Brain microvascular endothelial cell (primary cell): Measurements from ENCODE around the gene PPME1.

Experiments used
- DNase-seq: peaks from one replicate; pipeline ENCODE4 v3.0.0-alpha.2; 2020
- H3K27ac ChIP-seq: fragments of 250-450 bp; sonication (Bioruptor Pico); 2 replicates; pipeline ENCODE4 v1.5.1; 2020; ENCODE audit warnings: mild to moderate bottlenecking, moderate library complexity
- H3K27me3 ChIP-seq: fragments of 250-450 bp; sonication (Bioruptor Pico); replicated peaks from 2 replicates; pipeline ENCODE4 v1.5.1; 2020; ENCODE audit warnings: mild to moderate bottlenecking
- H3K36me3 ChIP-seq: fragments of 250-450 bp; sonication (Bioruptor Pico); replicated peaks from 2 replicates; pipeline ENCODE4 v1.5.1; 2020; ENCODE audit warnings: mild to moderate bottlenecking
- H3K4me3 ChIP-seq: 2 replicates; pipeline ENCODE4 v1.5.1; 2011; ENCODE audit warnings: low read depth, mild to moderate bottlenecking, control low read depth, low read length, moderate library complexity
- in situ Hi-C: cut with HindIII; loops from 2 replicates; pipeline ENCODE4 v1.10.0; 2017; ENCODE audit warnings: low sequenced_read_pairs, low pct_ligation_motif_present
- TF ChIP-seq, protein P1 (sequence below): IDR thresholded peaks from 2 replicates; pipeline ENCODE4 v1.5.1; 2011; ENCODE audit warnings: low read depth, mild to moderate bottlenecking, moderate library complexity, low read length, control low read depth, inconsistent platforms; ENCODE audit errors: missing control alignments

The PPME1 gene

GRCh38 chr11:74267014-74267413 is 95.9 kb downstream of the PPME1 start:
- no peaks in the 10 kb centered on the region for H3K36me3 ChIP-seq
- no peaks in the 10 kb centered on the region for H3K27me3 ChIP-seq
- no peak overlapping the region for H3K27ac ChIP-seq
- TF ChIP-seq, protein P1, sequence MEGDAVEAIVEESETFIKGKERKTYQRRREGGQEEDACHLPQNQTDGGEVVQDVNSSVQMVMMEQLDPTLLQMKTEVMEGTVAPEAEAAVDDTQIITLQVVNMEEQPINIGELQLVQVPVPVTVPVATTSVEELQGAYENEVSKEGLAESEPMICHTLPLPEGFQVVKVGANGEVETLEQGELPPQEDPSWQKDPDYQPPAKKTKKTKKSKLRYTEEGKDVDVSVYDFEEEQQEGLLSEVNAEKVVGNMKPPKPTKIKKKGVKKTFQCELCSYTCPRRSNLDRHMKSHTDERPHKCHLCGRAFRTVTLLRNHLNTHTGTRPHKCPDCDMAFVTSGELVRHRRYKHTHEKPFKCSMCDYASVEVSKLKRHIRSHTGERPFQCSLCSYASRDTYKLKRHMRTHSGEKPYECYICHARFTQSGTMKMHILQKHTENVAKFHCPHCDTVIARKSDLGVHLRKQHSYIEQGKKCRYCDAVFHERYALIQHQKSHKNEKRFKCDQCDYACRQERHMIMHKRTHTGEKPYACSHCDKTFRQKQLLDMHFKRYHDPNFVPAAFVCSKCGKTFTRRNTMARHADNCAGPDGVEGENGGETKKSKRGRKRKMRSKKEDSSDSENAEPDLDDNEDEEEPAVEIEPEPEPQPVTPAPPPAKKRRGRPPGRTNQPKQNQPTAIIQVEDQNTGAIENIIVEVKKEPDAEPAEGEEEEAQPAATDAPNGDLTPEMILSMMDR: no peak
- no peak for DNase-seq
- no peak overlapping the region for H3K4me3 ChIP-seq
- in situ Hi-C loops: loop anchor here (25.0 kb wide), 1 partner anchor 170 kb away; no protein-coding TSS in a partner anchor

GRCh38 chr11:74268456-74268855 is 97.4 kb downstream of the PPME1 start:
- TF ChIP-seq, protein P1: no peak
- in situ Hi-C loops: loop anchor here (25.0 kb wide), 1 partner anchor 169 kb away; no protein-coding TSS in a partner anchor

GRCh38 chr11:74269161-74269811 is 98.2 kb downstream of the PPME1 start:
- H3K27ac ChIP-seq: no peak overlapping the region
- DNase-seq: no peak

More at GRCh38 chr11:74268456-74268855, 97.4 kb downstream of the PPME1 start:
- H3K36me3 ChIP-seq: no peaks in the 10 kb centered on the region
- no peak overlapping the region for H3K4me3 ChIP-seq
- no peak for DNase-seq
- H3K27me3 ChIP-seq: no peaks in the 10 kb centered on the region
- no peak overlapping the region for H3K27ac ChIP-seq

GRCh38 chr11:74272276-74272675 is 101.2 kb downstream of the PPME1 start:
- no peak overlapping the region for H3K27ac ChIP-seq

More at GRCh38 chr11:74269161-74269811, 98.2 kb downstream of the PPME1 start:
- Histone ChIP-seq H3K4me3 (no peak overlapping the region), H3K27me3 (no peaks in the 10 kb centered on the region), H3K36me3 (no peaks in the 10 kb centered on the region)
- in situ Hi-C loops: loop anchor here (25.0 kb wide), 1 partner anchor 168 kb away; no protein-coding TSS in a partner anchor
- TF ChIP-seq, protein P1: no peak

GRCh38 chr11:74276581-74276980 is 105.5 kb downstream of the PPME1 start:
- Histone ChIP-seq H3K27me3 (no peaks in the 10 kb centered on the region), H3K36me3 (no peaks in the 10 kb centered on the region), H3K27ac (peak overlapping the region; percentile 90), H3K4me3 (no peak overlapping the region)
- DNase-seq: peak; percentile 43
- TF ChIP-seq, protein P1: no peak
- in situ Hi-C loops: no loop called here

More at GRCh38 chr11:74272276-74272675, 101.2 kb downstream of the PPME1 start:
- TF ChIP-seq, protein P1: no peak
- no peak for DNase-seq
- Histone ChIP-seq H3K27me3 (no peaks in the 10 kb centered on the region), H3K4me3 (no peak overlapping the region), H3K36me3 (no peaks in the 10 kb centered on the region)
- in situ Hi-C loops: loop anchor here (25.0 kb wide), 1 partner anchor 165 kb away; no protein-coding TSS in a partner anchor
